Measurements from ENCODE around the gene REXO5. TPM values are rescaled to one million over a fixed set of nuclear protein-coding genes. Genes with fewer than 3 reads are reported as not detected.

Gene REXO5
- total and polyA plus RNA-seq, 2 of the 13 experiments (the other 11 are each of a cell fraction or from before 2014, with no cell fraction given), result 5.9 to 13.1 TPM

- no peak for TF ChIP-seq ZBTB40 (IDR thresholded peaks at IDR 0.05)
- TF ChIP-seq ZBTB40 (CRISPR knock-in tag; IDR thresholded peaks at IDR 0.05), result no peak
- 0 out of 2 replicates have a peak, but pooled peaks have one; percentile 16 for TF ChIP-seq MIER3 (CRISPR knock-in tag; IDR thresholded peaks at IDR 0.05; ENCODE audit: borderline replicate concordance)
- no peak for TF ChIP-seq SKI (IDR thresholded peaks at IDR 0.05; ENCODE audit: partially characterized antibody)
- TF ChIP-seq ZNF337 (CRISPR knock-in tag; IDR thresholded peaks at IDR 0.05; ENCODE audit: borderline replicate concordance, low read depth), result 0 out of 2 replicates have a peak, but pooled peaks have one; percentile 6
- TF ChIP-seq FOSL2 (CRISPR knock-in tag; IDR thresholded peaks at IDR 0.05), result 0 out of 2 replicates have a peak, but pooled peaks have one; percentile 31
- no peak for TF ChIP-seq CHD4 (IDR thresholded peaks at IDR 0.05; ENCODE audit: borderline replicate concordance, low read length)
- TF ChIP-seq RBM22 (optimal IDR thresholded peaks at IDR 0.05; ENCODE audit: low read length), result no peak
- TF ChIP-seq ZNF12 (CRISPR knock-in tag; IDR thresholded peaks at IDR 0.05), result 0 out of 2 replicates have a peak, but pooled peaks have one; percentile 42
- no peak for TF ChIP-seq SMAD1 (CRISPR knock-in tag; IDR thresholded peaks at IDR 0.05; ENCODE audit: borderline replicate concordance, low read depth)
- no peak for TF ChIP-seq JARID2 (CRISPR knock-in tag; IDR thresholded peaks at IDR 0.05; ENCODE audit: insufficient replicate concordance)
- no peak for TF ChIP-seq KAT2B (IDR thresholded peaks at IDR 0.05; ENCODE audit: borderline replicate concordance, low read depth, low read length)
- TF ChIP-seq PHF5A (CRISPR knock-in tag; IDR thresholded peaks at IDR 0.05; ENCODE audit: low read depth, unreplicated experiment), result no peak
- no peak for TF ChIP-seq TOPORS (CRISPR knock-in tag; IDR thresholded peaks at IDR 0.05)
- no peak for TF ChIP-seq ZNF44 (CRISPR knock-in tag; IDR thresholded peaks at IDR 0.05)
- no peak for TF ChIP-seq ZNF773 (CRISPR knock-in tag; IDR thresholded peaks at IDR 0.05; ENCODE audit: borderline replicate concordance)
- TF ChIP-seq ZKSCAN8 (CRISPR knock-in tag; IDR thresholded peaks at IDR 0.05; ENCODE audit: borderline replicate concordance), result no peak
- peak; percentile 77; the same call in 1 of the 2 replicates for TF ChIP-seq ZNF644 (CRISPR knock-in tag; IDR thresholded peaks at IDR 0.05; ENCODE audit: low read depth)
- TF ChIP-seq SAP130 (CRISPR knock-in tag; IDR thresholded peaks at IDR 0.05; ENCODE audit: low read depth), result 0 out of 2 replicates have a peak, but pooled peaks have one; percentile 13
- TF ChIP-seq FLYWCH1 (CRISPR knock-in tag; IDR thresholded peaks at IDR 0.05), result no peak
- no peak for TF ChIP-seq ZBTB2 (CRISPR knock-in tag; IDR thresholded peaks at IDR 0.05; ENCODE audit: low read depth)
- TF ChIP-seq SCMH1 (CRISPR knock-in tag; IDR thresholded peaks at IDR 0.05; ENCODE audit: borderline replicate concordance), result no peak
- TF ChIP-seq ZNF510 (CRISPR knock-in tag; IDR thresholded peaks at IDR 0.05; ENCODE audit: low read depth), result no peak
These were observed 77.9 kb downstream of the REXO5 start (continued) for GRCh38 chr16:20884240-20884556.

Data from HepG2 (cell line).